ENCODE data around the gene AUTS2. TPM values are rescaled to one million over a fixed set of nuclear protein-coding genes. Genes with fewer than 3 reads are reported as not detected.

Gene AUTS2
- total RNA-seq, 1 donor from 2014 or later, result 9.9 TPM

DNA sequence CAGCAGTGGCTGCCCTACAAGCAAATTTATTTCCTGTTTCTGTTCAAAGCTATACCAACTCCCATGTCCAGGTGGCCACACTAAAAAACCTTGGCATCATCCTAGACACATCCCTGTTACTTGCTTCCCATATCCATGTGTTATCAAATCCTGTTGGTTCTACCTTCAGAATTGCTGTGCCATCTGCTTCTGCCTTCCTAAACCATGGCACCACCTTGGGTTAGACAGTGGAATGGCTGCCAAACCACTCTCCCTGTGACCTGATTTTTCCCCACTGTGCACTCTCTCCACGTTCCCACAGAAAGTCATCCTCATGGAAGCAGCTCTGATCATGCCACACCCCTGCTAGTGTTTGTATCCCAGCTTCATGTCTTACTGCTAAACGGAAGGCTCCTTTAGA, 836.1 kb downstream of the AUTS2 start:
- DNase-seq (ENCODE audit: low read depth), result no peak
- TF ChIP-seq, protein P1, sequence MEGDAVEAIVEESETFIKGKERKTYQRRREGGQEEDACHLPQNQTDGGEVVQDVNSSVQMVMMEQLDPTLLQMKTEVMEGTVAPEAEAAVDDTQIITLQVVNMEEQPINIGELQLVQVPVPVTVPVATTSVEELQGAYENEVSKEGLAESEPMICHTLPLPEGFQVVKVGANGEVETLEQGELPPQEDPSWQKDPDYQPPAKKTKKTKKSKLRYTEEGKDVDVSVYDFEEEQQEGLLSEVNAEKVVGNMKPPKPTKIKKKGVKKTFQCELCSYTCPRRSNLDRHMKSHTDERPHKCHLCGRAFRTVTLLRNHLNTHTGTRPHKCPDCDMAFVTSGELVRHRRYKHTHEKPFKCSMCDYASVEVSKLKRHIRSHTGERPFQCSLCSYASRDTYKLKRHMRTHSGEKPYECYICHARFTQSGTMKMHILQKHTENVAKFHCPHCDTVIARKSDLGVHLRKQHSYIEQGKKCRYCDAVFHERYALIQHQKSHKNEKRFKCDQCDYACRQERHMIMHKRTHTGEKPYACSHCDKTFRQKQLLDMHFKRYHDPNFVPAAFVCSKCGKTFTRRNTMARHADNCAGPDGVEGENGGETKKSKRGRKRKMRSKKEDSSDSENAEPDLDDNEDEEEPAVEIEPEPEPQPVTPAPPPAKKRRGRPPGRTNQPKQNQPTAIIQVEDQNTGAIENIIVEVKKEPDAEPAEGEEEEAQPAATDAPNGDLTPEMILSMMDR (IDR thresholded peaks at IDR 0.05; ENCODE audit: insufficient read depth, low read length, poor library complexity, severe bottlenecking), result peak; percentile 5
- Histone ChIP-seq H3K27me3 (ENCODE audit: control insufficient read depth, insufficient read depth, low read length) (no peaks in the 10 kb centered on the region), H3K4me3 (ENCODE audit: low read depth, low read length) (no peak overlapping the region), H3K36me3 (ENCODE audit: control insufficient read depth, insufficient read depth, low read length) (no peaks in the 10 kb centered on the region)

- no peak for DNase-seq (ENCODE audit: low read depth)
- TF ChIP-seq, protein P1 (IDR thresholded peaks at IDR 0.05; ENCODE audit: insufficient read depth, low read length, poor library complexity, severe bottlenecking), result no peak
- H3K4me3 ChIP-seq (ENCODE audit: low read depth, low read length), result no peak overlapping the region
- no peaks in the 10 kb centered on the region for H3K27me3 ChIP-seq (ENCODE audit: control insufficient read depth, insufficient read depth, low read length)
- no peaks in the 10 kb centered on the region for H3K36me3 ChIP-seq (ENCODE audit: control insufficient read depth, insufficient read depth, low read length)
Measured at GRCh38 chr7:70434821-70435220, 836.5 kb downstream of the AUTS2 start.

DNA sequence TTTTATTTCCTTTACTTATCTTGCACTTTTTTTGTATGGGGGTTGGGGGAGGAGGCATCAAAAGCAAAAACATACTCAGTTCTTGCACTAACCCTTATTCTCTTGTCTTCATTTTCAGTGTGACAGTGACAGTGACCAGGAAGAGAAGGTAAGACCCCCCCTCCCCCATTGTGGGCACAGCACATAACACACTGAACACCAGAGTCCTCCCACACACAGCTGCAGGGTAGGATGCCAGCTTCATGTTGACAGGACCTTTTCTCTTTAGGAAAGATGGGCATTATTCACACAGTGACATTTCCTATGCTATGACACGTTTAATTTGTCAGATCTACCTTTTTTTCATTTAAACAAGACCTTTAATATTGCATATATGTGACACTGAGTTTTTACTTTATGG, 837.4 kb downstream of the AUTS2 start:
- H3K4me3 ChIP-seq (ENCODE audit: low read depth, low read length), result no peak overlapping the region
- TF ChIP-seq, protein P1 (IDR thresholded peaks at IDR 0.05; ENCODE audit: insufficient read depth, low read length, poor library complexity, severe bottlenecking), result no peak
- H3K36me3 ChIP-seq (ENCODE audit: control insufficient read depth, insufficient read depth, low read length), result no peaks in the 10 kb centered on the region
- no peak for DNase-seq (ENCODE audit: low read depth)
- no peaks in the 10 kb centered on the region for H3K27me3 ChIP-seq (ENCODE audit: control insufficient read depth, insufficient read depth, low read length)

- Histone ChIP-seq H3K36me3 (ENCODE audit: control insufficient read depth, insufficient read depth, low read length) (no peaks in the 10 kb centered on the region), H3K27me3 (ENCODE audit: control insufficient read depth, insufficient read depth, low read length) (no peaks in the 10 kb centered on the region), H3K4me3 (ENCODE audit: low read depth, low read length) (no peak overlapping the region)
- no peak for DNase-seq (ENCODE audit: low read depth)
- TF ChIP-seq, protein P1 (IDR thresholded peaks at IDR 0.05; ENCODE audit: insufficient read depth, low read length, poor library complexity, severe bottlenecking), result no peak
Measured at GRCh38 chr7:70436790-70437350, 838.6 kb downstream of the AUTS2 start.

DNA sequence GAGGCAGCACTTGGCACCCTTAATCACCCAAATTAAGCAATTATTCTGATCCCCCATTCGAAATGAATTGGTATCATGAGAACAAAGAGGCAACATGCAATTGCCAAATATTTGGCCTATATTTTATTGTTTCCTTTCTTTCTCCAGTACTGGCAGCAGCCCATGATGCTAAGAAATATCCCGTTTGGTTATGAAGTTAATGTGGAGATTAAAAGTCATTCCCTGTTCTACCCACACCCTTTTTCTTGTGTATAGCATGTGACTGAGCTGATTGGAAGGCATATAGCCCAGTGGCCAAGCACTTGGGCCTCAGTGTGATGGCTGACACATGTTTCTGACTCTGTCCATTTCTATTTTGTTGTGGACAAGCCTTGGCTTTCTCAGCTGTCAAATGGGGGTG, 841.4 kb downstream of the AUTS2 start:
- TF ChIP-seq, protein P1 (IDR thresholded peaks at IDR 0.05; ENCODE audit: insufficient read depth, low read length, poor library complexity, severe bottlenecking), result no peak
- Histone ChIP-seq H3K4me3 (ENCODE audit: low read depth, low read length) (no peak overlapping the region), H3K36me3 (ENCODE audit: control insufficient read depth, insufficient read depth, low read length) (no peaks in the 10 kb centered on the region), H3K27me3 (ENCODE audit: control insufficient read depth, insufficient read depth, low read length) (no peaks in the 10 kb centered on the region)
- DNase-seq (ENCODE audit: low read depth), result no peak

GRCh38 chr7:70446448-70447143, 848.3 kb downstream of the AUTS2 start:
- TF ChIP-seq, protein P1 (IDR thresholded peaks at IDR 0.05; ENCODE audit: insufficient read depth, low read length, poor library complexity, severe bottlenecking), result no peak
- no peak for DNase-seq (ENCODE audit: low read depth)
- H3K27me3 ChIP-seq (ENCODE audit: control insufficient read depth, insufficient read depth, low read length), result no peaks in the 10 kb centered on the region
- H3K36me3 ChIP-seq (ENCODE audit: control insufficient read depth, insufficient read depth, low read length), result no peaks in the 10 kb centered on the region
- no peak overlapping the region for H3K4me3 ChIP-seq (ENCODE audit: low read depth, low read length)

Measured in kidney epithelial cell (primary cell).